ENCODE data around the gene ASRGL1.

- TF ChIP-seq CTCF (IDR thresholded peaks at IDR 0.05): no peak
- no peak for TF ChIP-seq POLR2A (IDR thresholded peaks at IDR 0.05)
Measured at GRCh38 chr11:62409831-62410230, 72.6 kb downstream of the ASRGL1 start.
